Naive thymus-derived CD4-positive, alpha-beta T cell (primary cell): ENCODE results near the gene CDH23. TPM values are rescaled to one million over a fixed set of nuclear protein-coding genes. Genes with fewer than 3 reads are reported as not detected.

Source experiments
- ATAC-seq: fragments of 150-1000 bp; cut with Tn5 transposase; 2 replicates; pipeline ENCODE4 v1.10.0; 2021; ENCODE audit warnings: mild to moderate bottlenecking, moderate library complexity
- CTCF ChIA-PET: fragments of 350-600 bp; sonication (Branson Sonifier 250); formaldehyde crosslinking; loops from one replicate; lab custom pipeline; 2021; ENCODE audit warnings: antibody characterized with exemption; lab: Charles Lee
- POLR2A ChIA-PET: fragments of 350-600 bp; sonication (Branson Sonifier 250); formaldehyde crosslinking; loops from one replicate; lab custom pipeline; 2021; ENCODE audit warnings: antibody characterized with exemption, inconsistent platforms; lab: Charles Lee
- DNase-seq, 9 donors: peaks; one replicate each; pipeline versions ENCODE4 v3.0.0 to v3.0.0-alpha.2; 2020 to 2022; ENCODE audit warnings: mixed read lengths in 1 of 9
- H3K27ac ChIP-seq: one replicate; pipeline ENCODE4 v1.7.0; 2013; ENCODE audit warnings: mild to moderate bottlenecking, low read depth, low read length, moderate library complexity
- H3K27me3 ChIP-seq, 2 donors: one replicate each; pipeline ENCODE4 v1.7.0; 2013; ENCODE audit warnings: low read length in 2 of 2, mild to moderate bottlenecking in 2 of 2, moderate library complexity in 2 of 2; ENCODE audit not compliant: control insufficient read depth in 2 of 2, insufficient read depth in 2 of 2
- H3K36me3 ChIP-seq, 3 experiments: 1 replicate in 2 of 3; 2 replicates in 1 of 3; pipeline ENCODE4 v1.7.0; 2013; ENCODE audit warnings: low read length in 3 of 3, mild to moderate bottlenecking in 3 of 3, moderate library complexity in 1 of 3; ENCODE audit not compliant: insufficient read depth in 3 of 3, control insufficient read depth in 2 of 3
- H3K4me1 ChIP-seq, 2 donors: one replicate each; pipeline ENCODE4 v1.7.0; 2013; ENCODE audit warnings: low read length in 2 of 2, mild to moderate bottlenecking in 2 of 2, moderate library complexity in 1 of 2; ENCODE audit not compliant: control insufficient read depth in 2 of 2, insufficient read depth in 2 of 2
- H3K4me3 ChIP-seq: 2 replicates; pipeline ENCODE4 v1.7.0; 2013; ENCODE audit warnings: mild to moderate bottlenecking, low read length
- H3K9me3 ChIP-seq, 3 experiments: 1 replicate in 2 of 3; 2 replicates in 1 of 3; pipeline ENCODE4 v1.7.0; 2013; ENCODE audit warnings: low read length in 3 of 3; ENCODE audit not compliant: control insufficient read depth in 2 of 3
- H3K27ac Mint-ChIP-seq, 9 donors: one replicate each; pipeline ENCODE4 v1.8.0; 2020 to 2022; ENCODE audit warnings: mixed read lengths in 9 of 9, mild to moderate bottlenecking in 8 of 9, moderate library complexity in 5 of 9, inconsistent platforms in 2 of 9
- H3K27me3 Mint-ChIP-seq, 5 donors: one replicate each; pipeline ENCODE4 v1.8.0; 2021 to 2022; ENCODE audit warnings: mixed read lengths in 5 of 5, mild to moderate bottlenecking in 1 of 5
- H3K36me3 Mint-ChIP-seq, 5 donors: one replicate each; pipeline ENCODE4 v1.8.0; 2020 to 2022; ENCODE audit warnings: mixed read lengths in 5 of 5, mild to moderate bottlenecking in 3 of 5, inconsistent platforms in 1 of 5
- H3K4me1 Mint-ChIP-seq, 7 donors: one replicate each; pipeline ENCODE4 v1.8.0; 2020 to 2022; ENCODE audit warnings: mixed read lengths in 7 of 7, mild to moderate bottlenecking in 3 of 7, inconsistent platforms in 1 of 7
- H3K4me3 Mint-ChIP-seq, 10 donors: one replicate each; pipeline ENCODE4 v1.8.0; 2020 to 2022; ENCODE audit warnings: mild to moderate bottlenecking in 10 of 10, mixed read lengths in 10 of 10, moderate library complexity in 6 of 10, inconsistent platforms in 2 of 10
- H3K9me3 Mint-ChIP-seq, 11 donors: one replicate each; pipeline ENCODE4 v1.8.0; 2020 to 2022; ENCODE audit warnings: mixed read lengths in 11 of 11, mild to moderate bottlenecking in 4 of 11, inconsistent platforms in 1 of 11, moderate library complexity in 1 of 11
- intact Hi-C, 2 donors: fragments of 100-400 bp; cut with micrococcal nuclease; formaldehyde crosslinking; loops; one replicate each; pipeline ENCODE4 v1.15.1; 2023
- polyA plus RNA-seq, 2 donors: library from polyadenylated mRNA; unstranded; fragments of 300-500 nt; fragmentation: Illumina TruSeq; gene quantifications; one replicate each; pipeline ENCODE4 v1.2.3, GENCODE V29; 2021
- total RNA-seq, 6 experiments: library from RNA in 5 of 6; stranded (reverse) in 5 of 6; gene quantifications; 1 replicate in 5 of 6; 2 replicates in 1 of 6; pipeline ENCODE4 v1.2.3 and lab custom pipeline; 2021 to 2026

CDH23 gene
- total and polyA plus RNA-seq, 7 experiments from 2014 or later, result 1.1 to 18.3 (median 7.9) TPM

GRCh38 chr10:71419002-71419540 is 22.4 kb downstream of the CDH23 start:
- H3K4me1 Mint-ChIP-seq, result no peaks in the 10 kb centered on the region
- intact Hi-C loops, result no loop called here
- no peaks in the 10 kb centered on the region for H3K27me3 ChIP-seq
- H3K27me3 Mint-ChIP-seq, result peaks cover 0 to 15% (median 12%) of the 10 kb centered on the region in 5 donors
- no peak overlapping the region for H3K4me3 ChIP-seq
- no peak for DNase-seq
- no peak overlapping the region for H3K27ac ChIP-seq
- ATAC-seq, result no peak
- CTCF ChIA-PET, result no interaction called here
- H3K36me3 ChIP-seq, result no peaks in the 10 kb centered on the region
- peaks cover 0 to 4% (median 0%) of the 10 kb centered on the region in 11 donors for H3K9me3 Mint-ChIP-seq
- POLR2A ChIA-PET, result no interaction called here
- H3K9me3 ChIP-seq, result no peaks in the 10 kb centered on the region
- H3K36me3 Mint-ChIP-seq, result peaks cover 0 to 4% (median 0%) of the 10 kb centered on the region in 5 donors
- H3K4me1 ChIP-seq, result no peaks in the 10 kb centered on the region
- H3K27ac Mint-ChIP-seq, result no peak overlapping the region
- no peak overlapping the region for H3K4me3 Mint-ChIP-seq

GRCh38 chr10:71419750-71420149 is 23.0 kb downstream of the CDH23 start:
- H3K36me3 Mint-ChIP-seq, result peaks cover 0 to 4% (median 0%) of the 10 kb centered on the region in 5 donors
- DNase-seq, result peak in 1 of 9 donors; percentile 13
- H3K4me1 ChIP-seq, result no peaks in the 10 kb centered on the region
- ChIA-PET CTCF (no interaction called here), POLR2A (no interaction called here)
- H3K27ac ChIP-seq, result no peak overlapping the region
- no peak overlapping the region for H3K27ac Mint-ChIP-seq
- no peaks in the 10 kb centered on the region for H3K4me1 Mint-ChIP-seq
- no peaks in the 10 kb centered on the region for H3K36me3 ChIP-seq
- H3K9me3 ChIP-seq, result no peaks in the 10 kb centered on the region
- no peak overlapping the region for H3K4me3 ChIP-seq
- intact Hi-C loops, result no loop called here
- no peak overlapping the region for H3K4me3 Mint-ChIP-seq
- H3K27me3 Mint-ChIP-seq, result peaks cover 5 to 13% (median 10%) of the 10 kb centered on the region in 5 donors
- H3K9me3 Mint-ChIP-seq, result peaks cover 0 to 4% (median 0%) of the 10 kb centered on the region in 11 donors
- no peak for ATAC-seq
- H3K27me3 ChIP-seq, result no peaks in the 10 kb centered on the region

- ATAC-seq, result no peak
- H3K4me1 Mint-ChIP-seq, result peaks cover 0 to 4% (median 0%) of the 10 kb centered on the region in 7 donors
- no peak overlapping the region for H3K27ac ChIP-seq
- POLR2A ChIA-PET, result no interaction called here
- H3K27ac Mint-ChIP-seq, result no peak overlapping the region
- H3K4me3 ChIP-seq, result no peak overlapping the region
- no peaks in the 10 kb centered on the region for H3K9me3 ChIP-seq
- H3K36me3 Mint-ChIP-seq, result peaks cover 0 to 4% (median 0%) of the 10 kb centered on the region in 5 donors
- peak in 1 of 9 donors; percentile 3 for DNase-seq
- H3K4me1 ChIP-seq, result no peaks in the 10 kb centered on the region
- H3K9me3 Mint-ChIP-seq, result peaks cover 0 to 4% (median 0%) of the 10 kb centered on the region in 11 donors
- peaks cover 4 to 13% (median 10%) of the 10 kb centered on the region in 5 donors for H3K27me3 Mint-ChIP-seq
- no peaks in the 10 kb centered on the region for H3K27me3 ChIP-seq
- intact Hi-C loops, result no loop called here
- CTCF ChIA-PET, result no interaction called here
- no peak overlapping the region for H3K4me3 Mint-ChIP-seq
- no peaks in the 10 kb centered on the region for H3K36me3 ChIP-seq
These were observed 24.3 kb downstream of the CDH23 start for GRCh38 chr10:71421075-71421434.

GRCh38 chr10:71423250-71423649 is 26.5 kb downstream of the CDH23 start:
- Mint-ChIP-seq H3K4me1 (peaks cover 0 to 4% (median 0%) of the 10 kb centered on the region in 7 donors), H3K27ac (no peak overlapping the region)

GRCh38 chr10:71423901-71424300 is 27.2 kb downstream of the CDH23 start:
- H3K36me3 ChIP-seq, result no peaks in the 10 kb centered on the region
- no peaks in the 10 kb centered on the region for H3K9me3 ChIP-seq
- H3K4me1 ChIP-seq, result no peaks in the 10 kb centered on the region
- no peak for ATAC-seq
- Mint-ChIP-seq H3K27ac (no peak overlapping the region), H3K4me1 (peaks cover 0 to 4% (median 0%) of the 10 kb centered on the region in 7 donors), H3K27me3 (peaks cover 0 to 13% (median 5%) of the 10 kb centered on the region in 5 donors), H3K4me3 (no peak overlapping the region), H3K36me3 (no peaks in the 10 kb centered on the region), H3K9me3 (peaks cover 0 to 4% (median 0%) of the 10 kb centered on the region in 11 donors)
- no peaks in the 10 kb centered on the region for H3K27me3 ChIP-seq
- no peak overlapping the region for H3K4me3 ChIP-seq
- intact Hi-C loops, result no loop called here
- POLR2A ChIA-PET, result no interaction called here
- DNase-seq, result peak in 1 of 9 donors; percentile 15
- H3K27ac ChIP-seq, result no peak overlapping the region
- CTCF ChIA-PET, result no interaction called here

More at GRCh38 chr10:71423250-71423649, 26.5 kb downstream of the CDH23 start:
- no peaks in the 10 kb centered on the region for H3K36me3 Mint-ChIP-seq
- Histone ChIP-seq H3K9me3 (no peaks in the 10 kb centered on the region), H3K4me1 (no peaks in the 10 kb centered on the region), H3K27ac (no peak overlapping the region), H3K36me3 (no peaks in the 10 kb centered on the region), H3K4me3 (no peak overlapping the region), H3K27me3 (no peaks in the 10 kb centered on the region)
- H3K4me3 Mint-ChIP-seq, result no peak overlapping the region
- peaks cover 0 to 4% (median 0%) of the 10 kb centered on the region in 11 donors for H3K9me3 Mint-ChIP-seq
- peaks cover 0 to 13% (median 5%) of the 10 kb centered on the region in 5 donors for H3K27me3 Mint-ChIP-seq
- ChIA-PET CTCF (no interaction called here), POLR2A (no interaction called here)
- no peak for ATAC-seq
- intact Hi-C loops, result no loop called here
- peak in 1 of 9 donors; percentile 1 for DNase-seq

- ChIA-PET POLR2A (no interaction called here), CTCF (interaction anchor here (0.6 kb wide), 1 partner anchor 635 kb away, joined by 3 read pairs; no protein-coding TSS in a partner anchor)
- no peaks in the 10 kb centered on the region for H3K36me3 ChIP-seq
- H3K9me3 Mint-ChIP-seq, result peaks cover 0 to 4% (median 0%) of the 10 kb centered on the region in 11 donors
- no peak overlapping the region for H3K4me3 ChIP-seq
- DNase-seq (peak in 1 of 9 donors; percentile 4), ATAC-seq (no peak)
- no peak overlapping the region for H3K27ac ChIP-seq
- H3K36me3 Mint-ChIP-seq, result no peaks in the 10 kb centered on the region
- peaks cover 0 to 4% (median 0%) of the 10 kb centered on the region in 7 donors for H3K4me1 Mint-ChIP-seq
- peaks cover 0 to 13% (median 9%) of the 10 kb centered on the region in 5 donors for H3K27me3 Mint-ChIP-seq
- H3K4me3 Mint-ChIP-seq, result no peak overlapping the region
- H3K27me3 ChIP-seq, result no peaks in the 10 kb centered on the region
- intact Hi-C loops, result no loop called here
- H3K27ac Mint-ChIP-seq, result no peak overlapping the region
- no peaks in the 10 kb centered on the region for H3K9me3 ChIP-seq
- no peaks in the 10 kb centered on the region for H3K4me1 ChIP-seq
These were observed 27.9 kb downstream of the CDH23 start for GRCh38 chr10:71424496-71425194.
